BLaER1 (cell line): ENCODE data around the gene PTPRG.

ENCODE experiments used
- H3K27ac ChIP-seq: shearing (Covaris generic); formaldehyde crosslinking; 2 replicates; pipeline ENCODE4 v1.8.1; 2022
- H3K27me3 ChIP-seq: shearing (Covaris generic); formaldehyde crosslinking; 2 replicates; pipeline ENCODE4 v1.8.1; 2022
- H3K36me3 ChIP-seq: shearing (Covaris generic); formaldehyde crosslinking; 2 replicates; pipeline ENCODE4 v1.8.1; 2022
- H3K4me1 ChIP-seq: shearing (Covaris generic); formaldehyde crosslinking; 2 replicates; pipeline ENCODE4 v1.8.1; 2022
- H3K4me2 ChIP-seq: shearing (Covaris generic); formaldehyde crosslinking; 2 replicates; pipeline ENCODE4 v1.8.1; 2022
- H3K4me3 ChIP-seq: shearing (Covaris generic); formaldehyde crosslinking; 2 replicates; pipeline ENCODE4 v1.8.1; 2022
- H3K9ac ChIP-seq: shearing (Covaris generic); formaldehyde crosslinking; 2 replicates; pipeline ENCODE4 v1.8.1; 2022
- H3K9me3 ChIP-seq: shearing (Covaris generic); formaldehyde crosslinking; 2 replicates; pipeline ENCODE4 v1.8.1; 2022
- H4K20me1 ChIP-seq: shearing (Covaris generic); formaldehyde crosslinking; 2 replicates; pipeline ENCODE4 v1.8.1; 2022
- Cebpa-rat ChIP-seq: shearing (Covaris generic); IDR thresholded peaks from 2 replicates; pipeline ENCODE4 v1.8.1; 2022

Gene PTPRG

DNA sequence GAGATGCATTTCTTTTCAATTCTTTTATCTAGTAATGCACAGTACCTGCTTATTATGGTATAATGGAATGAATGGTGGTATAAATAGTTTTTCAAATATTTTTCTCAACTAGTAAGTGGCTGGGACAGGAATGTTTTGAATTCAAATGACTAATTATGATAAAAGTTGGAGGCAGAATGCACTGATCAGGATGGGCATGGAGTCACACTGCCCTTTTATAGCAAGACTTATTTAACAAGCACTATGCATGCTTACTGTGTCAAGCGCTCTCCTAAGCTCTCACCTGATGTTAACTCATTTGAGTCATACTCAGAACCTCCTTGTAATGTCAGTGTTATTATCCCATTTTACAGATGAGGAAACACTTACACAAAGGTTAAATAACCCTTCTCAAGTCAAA lies 590.2 kb downstream of the PTPRG start:
- Histone ChIP-seq H3K27ac (no peak overlapping the region), H3K9ac (no peak overlapping the region), H3K4me3 (no peak overlapping the region), H3K27me3 (no peaks in the 10 kb centered on the region), H4K20me1 (no peaks in the 10 kb centered on the region), H3K4me1 (no peaks in the 10 kb centered on the region), H3K36me3 (no peaks in the 10 kb centered on the region), H3K9me3 (no peaks in the 10 kb centered on the region), H3K4me2 (no peak overlapping the region)
- no peak for TF ChIP-seq Cebpa-rat

DNA sequence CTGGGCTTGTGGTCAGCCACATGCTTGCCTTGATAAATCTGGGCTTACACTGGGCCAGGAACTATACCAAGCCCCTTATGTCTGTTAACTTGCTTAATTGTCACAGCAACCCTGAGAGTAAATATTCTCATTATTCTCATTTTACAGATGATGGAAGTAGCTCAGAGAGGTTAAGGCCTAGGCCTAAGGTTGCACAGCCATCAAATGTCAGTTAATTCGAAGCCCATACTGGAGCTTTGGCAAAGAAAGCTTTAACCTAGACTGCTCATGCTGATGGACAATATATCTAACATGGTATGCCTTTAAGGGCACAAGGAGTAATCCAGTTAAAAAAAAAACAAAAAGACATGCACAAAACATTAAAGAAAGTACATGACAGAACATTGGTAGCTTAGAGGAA lies 591.9 kb downstream of the PTPRG start:
- H3K4me3 ChIP-seq = no peak overlapping the region

GRCh38 chr3:62154457-62155148 lies 593.2 kb downstream of the PTPRG start:
- H3K9ac ChIP-seq = no peak overlapping the region
- H3K4me3 ChIP-seq = no peak overlapping the region
- H3K9me3 ChIP-seq = no peaks in the 10 kb centered on the region
- H3K27ac ChIP-seq = no peak overlapping the region
- peaks cover 7% of the 10 kb centered on the region for H3K4me1 ChIP-seq
- no peak overlapping the region for H3K4me2 ChIP-seq
- no peaks in the 10 kb centered on the region for H4K20me1 ChIP-seq
- no peaks in the 10 kb centered on the region for H3K27me3 ChIP-seq
- peaks cover 10% of the 10 kb centered on the region; the same call in 1 of the 2 replicates for H3K36me3 ChIP-seq
- no peak for TF ChIP-seq Cebpa-rat

More for the DNA sequence above, 591.9 kb downstream of the PTPRG start:
- Histone ChIP-seq H3K36me3 (peaks cover 6% of the 10 kb centered on the region; the same call in 1 of the 2 replicates), H4K20me1 (no peaks in the 10 kb centered on the region), H3K9me3 (no peaks in the 10 kb centered on the region), H3K4me1 (no peaks in the 10 kb centered on the region), H3K9ac (no peak overlapping the region), H3K27ac (no peak overlapping the region), H3K4me2 (no peak overlapping the region), H3K27me3 (no peaks in the 10 kb centered on the region)
- TF ChIP-seq Cebpa-rat = no peak

DNA sequence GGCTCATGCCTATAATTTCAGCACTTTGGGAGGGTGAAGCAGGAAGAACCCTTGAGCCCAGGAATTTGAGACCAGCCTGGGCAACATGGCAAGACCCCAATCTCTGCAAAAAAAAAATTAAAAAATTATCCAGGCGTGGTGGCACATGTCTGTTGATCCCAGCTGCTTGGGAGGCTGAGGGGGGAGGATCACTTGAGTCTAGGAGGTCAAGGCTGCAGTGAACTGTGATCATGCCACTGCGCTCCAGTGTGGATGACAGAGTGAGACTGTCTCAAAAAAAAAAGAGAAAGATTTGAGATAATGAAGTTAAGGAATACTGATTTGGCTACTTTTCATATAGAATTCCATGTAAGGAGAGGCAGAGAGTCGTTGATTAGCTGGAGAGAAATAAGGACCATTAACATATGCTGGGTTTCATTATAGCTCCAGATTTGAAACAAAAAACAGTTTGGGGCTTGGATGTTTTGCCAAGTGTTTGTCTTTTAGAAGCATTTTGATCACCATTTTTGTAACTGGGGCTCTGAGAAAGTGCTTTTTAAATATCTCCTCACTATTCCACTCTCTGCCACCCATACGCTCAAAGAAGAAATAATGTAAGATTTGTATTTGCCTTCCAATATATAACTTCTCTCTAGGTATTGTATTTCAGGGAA lies 597.8 kb downstream of the PTPRG start:
- Histone ChIP-seq H3K9me3 (no peaks in the 10 kb centered on the region), H3K36me3 (peaks cover 10% of the 10 kb centered on the region; the same call in 1 of the 2 replicates), H3K4me2 (peak overlapping the region; percentile 33), H3K9ac (no peak overlapping the region), H3K27me3 (no peaks in the 10 kb centered on the region), H4K20me1 (no peaks in the 10 kb centered on the region), H3K4me1 (peaks cover 11% of the 10 kb centered on the region), H3K4me3 (no peak overlapping the region), H3K27ac (no peak overlapping the region)
- no peak for TF ChIP-seq Cebpa-rat

- Histone ChIP-seq H3K27me3 (no peaks in the 10 kb centered on the region), H3K9ac (no peak overlapping the region), H3K36me3 (peaks cover 10% of the 10 kb centered on the region; the same call in 1 of the 2 replicates), H3K4me1 (peaks cover 11% of the 10 kb centered on the region), H3K9me3 (no peaks in the 10 kb centered on the region), H3K27ac (no peak overlapping the region), H3K4me3 (no peak overlapping the region), H3K4me2 (peak overlapping the region; percentile 33), H4K20me1 (no peaks in the 10 kb centered on the region)
- TF ChIP-seq Cebpa-rat = no peak
Measured at GRCh38 chr3:62159709-62160092, 598.3 kb downstream of the PTPRG start.

DNA sequence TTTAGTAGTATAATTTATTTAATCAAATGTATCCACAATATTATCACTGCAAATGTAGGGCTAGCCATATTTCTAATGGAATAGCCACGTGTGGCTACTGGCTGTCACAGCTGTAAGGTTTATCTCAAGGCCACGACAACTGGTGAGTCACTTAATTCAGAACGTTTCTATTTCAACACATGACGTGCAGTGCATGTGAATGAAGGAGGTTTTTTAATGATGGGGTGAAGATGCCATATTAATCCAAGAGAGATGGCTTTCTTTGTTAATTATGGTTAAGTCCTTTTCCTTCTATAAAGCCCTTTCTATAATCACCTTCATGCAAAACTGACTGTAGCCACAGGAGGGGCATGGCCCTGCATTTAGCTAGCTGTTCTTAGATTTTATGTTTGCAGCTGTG lies 600.0 kb downstream of the PTPRG start:
- Histone ChIP-seq H3K9ac (no peak overlapping the region), H3K4me3 (no peak overlapping the region), H3K27ac (no peak overlapping the region), H3K4me1 (peaks cover 11% of the 10 kb centered on the region), H3K27me3 (no peaks in the 10 kb centered on the region), H3K36me3 (peaks cover 10% of the 10 kb centered on the region; the same call in 1 of the 2 replicates), H3K4me2 (no peak overlapping the region), H4K20me1 (no peaks in the 10 kb centered on the region), H3K9me3 (no peaks in the 10 kb centered on the region)
- TF ChIP-seq Cebpa-rat = no peak

DNA sequence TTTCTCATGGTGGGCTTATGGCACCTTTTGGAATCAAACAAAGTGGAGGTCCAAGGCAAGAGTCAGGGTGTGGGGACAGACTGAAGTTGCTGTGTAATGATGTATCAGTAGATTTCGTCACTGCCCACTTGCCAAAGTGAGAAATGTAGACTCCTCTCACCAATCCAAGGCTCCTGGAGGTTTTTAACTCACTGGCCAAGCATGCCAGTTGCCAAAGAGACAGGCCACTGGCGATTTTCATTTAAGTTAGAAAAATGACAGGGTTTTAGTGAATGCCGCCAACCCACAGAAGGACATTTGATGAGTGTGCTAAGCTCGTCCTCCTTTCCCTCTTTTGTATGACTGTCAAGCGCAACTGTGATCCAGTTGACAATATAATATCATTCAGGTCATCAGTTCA lies 602.8 kb downstream of the PTPRG start:
- no peak overlapping the region for H3K4me3 ChIP-seq
- no peaks in the 10 kb centered on the region for H3K9me3 ChIP-seq

DNA sequence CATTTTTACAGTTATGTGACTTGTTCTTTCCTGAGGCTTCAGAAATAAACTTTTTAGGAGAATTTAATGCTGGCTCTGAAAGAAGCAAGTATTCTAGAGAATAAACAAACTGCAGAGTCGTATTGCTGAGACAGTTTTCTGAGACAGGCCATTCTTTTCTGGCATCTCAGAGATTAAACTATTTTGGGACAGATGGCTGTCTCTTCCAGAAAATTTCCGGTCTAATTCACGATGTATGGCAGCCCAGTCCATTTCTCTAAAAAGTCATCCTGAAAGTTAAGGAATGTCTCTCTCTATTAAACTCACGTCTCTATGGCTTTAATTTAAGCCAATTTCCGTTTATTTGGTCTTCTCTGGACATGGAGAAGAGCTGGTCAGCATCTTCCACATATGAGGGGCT lies 603.4 kb downstream of the PTPRG start:
- Histone ChIP-seq H3K4me2 (no peak overlapping the region), H3K36me3 (no peaks in the 10 kb centered on the region), H4K20me1 (no peaks in the 10 kb centered on the region), H3K27ac (no peak overlapping the region), H3K9ac (no peak overlapping the region), H3K4me3 (no peak overlapping the region), H3K4me1 (peaks cover 24% of the 10 kb centered on the region), H3K9me3 (no peaks in the 10 kb centered on the region), H3K27me3 (no peaks in the 10 kb centered on the region)
- no peak for TF ChIP-seq Cebpa-rat

More for the DNA sequence above, 602.8 kb downstream of the PTPRG start:
- Histone ChIP-seq H3K9ac (no peak overlapping the region), H3K27ac (no peak overlapping the region), H3K4me2 (no peak overlapping the region), H4K20me1 (no peaks in the 10 kb centered on the region), H3K36me3 (no peaks in the 10 kb centered on the region), H3K27me3 (no peaks in the 10 kb centered on the region), H3K4me1 (peaks cover 24% of the 10 kb centered on the region)
- no peak for TF ChIP-seq Cebpa-rat

GRCh38 chr3:62167566-62168262 lies 606.3 kb downstream of the PTPRG start:
- H3K9ac ChIP-seq = no peak overlapping the region
- H4K20me1 ChIP-seq = no peaks in the 10 kb centered on the region
- no peak overlapping the region for H3K27ac ChIP-seq
- H3K9me3 ChIP-seq = peaks cover 10% of the 10 kb centered on the region
- TF ChIP-seq Cebpa-rat = no peak
- H3K4me1 ChIP-seq = peaks cover 40% of the 10 kb centered on the region
- H3K4me2 ChIP-seq = peak overlapping the region; percentile 10; the same call in 1 of the 2 replicates
- no peak overlapping the region for H3K4me3 ChIP-seq
- 0 out of 2 replicates have a peak, but pooled peaks cover 8% of the 10 kb centered on the region for H3K36me3 ChIP-seq
- no peaks in the 10 kb centered on the region for H3K27me3 ChIP-seq

GRCh38 chr3:62168356-62168755 lies 607.0 kb downstream of the PTPRG start:
- H3K36me3 ChIP-seq = peaks cover 11% of the 10 kb centered on the region; the same call in 1 of the 2 replicates
- TF ChIP-seq Cebpa-rat = no peak
- H3K4me3 ChIP-seq = no peak overlapping the region
- no peaks in the 10 kb centered on the region for H4K20me1 ChIP-seq
- H3K27ac ChIP-seq = no peak overlapping the region
- H3K4me1 ChIP-seq = peaks cover 40% of the 10 kb centered on the region
- H3K9ac ChIP-seq = no peak overlapping the region
- peaks cover 16% of the 10 kb centered on the region for H3K9me3 ChIP-seq
- no peak overlapping the region for H3K4me2 ChIP-seq
- no peaks in the 10 kb centered on the region for H3K27me3 ChIP-seq
